SK-N-SH (cell line): ENCODE results near the gene KLK11. TPM values are rescaled to one million over a fixed set of nuclear protein-coding genes. Genes with fewer than 3 reads are reported as not detected.

Experiments used
- CTCF ChIA-PET: fragments of 300-600, 350-600 bp; formaldehyde crosslinking; extraction: SDS; loops from one replicate; lab custom pipeline; 2021; lab: Yijun Ruan, JAX
- POLR2A ChIA-PET: fragments of 350-600 bp; sonication (Branson Sonifier 250); formaldehyde crosslinking; extraction: SDS; loops from one replicate; lab custom pipeline; 2020; ENCODE audit warnings: antibody characterized with exemption, inconsistent platforms; lab: Yijun Ruan, JAX
- DNase-seq: peaks from one replicate; pipeline ENCODE4 v3.0.0; 2012
- H2AFZ ChIP-seq: fragments of 200-600 bp; sonication (generic); 2 replicates; pipeline ENCODE4 v1.8.1; 2016; ENCODE audit warnings: antibody characterized with exemption, mild to moderate bottlenecking, low read depth
- H3F3A ChIP-seq: fragments of 200-600 bp; sonication (generic); replicated peaks from 2 replicates; pipeline ENCODE3; 2016; ENCODE audit warnings: antibody characterized with exemption, mild to moderate bottlenecking; ENCODE audit not compliant: insufficient read depth
- H3K27ac ChIP-seq, 2 experiments: fragments of 200-500 bp in 1 of 2; fragments of 200-600 bp in 1 of 2; sonication (Bioruptor generic) in 1 of 2; sonication (generic), shearing (Covaris generic) in 1 of 2; 2 replicates each; pipeline versions ENCODE4 v1.5.1 to v1.6.1; 2014 to 2016; ENCODE audit warnings: low read depth in 2 of 2, inconsistent platforms in 1 of 2, low read length in 1 of 2, mild to moderate bottlenecking in 1 of 2, mixed read lengths in 1 of 2
- H3K27me3 ChIP-seq: fragments of 200-600 bp; sonication (generic), shearing (Covaris generic); 2 replicates; pipeline ENCODE4 v1.6.1; 2016; ENCODE audit warnings: mixed run types; ENCODE audit not compliant: insufficient read depth
- H3K36me3 ChIP-seq, 2 experiments: fragments of 200-500 bp in 1 of 2; fragments of 200-600 bp in 1 of 2; sonication (Bioruptor generic) in 1 of 2; sonication (generic) in 1 of 2; replicated peaks in 1 of 2; 2 replicates each; pipeline versions ENCODE3 to v1.5.1; 2014 to 2016; ENCODE audit warnings: low read length in 1 of 2, mild to moderate bottlenecking in 1 of 2; ENCODE audit not compliant: insufficient read depth in 2 of 2, control insufficient read depth in 1 of 2
- H3K4me1 ChIP-seq, 2 experiments: fragments of 200-500 bp in 1 of 2; fragments of 200-600 bp in 1 of 2; sonication (Bioruptor generic) in 1 of 2; sonication (generic), shearing (Covaris generic) in 1 of 2; 2 replicates each; pipeline versions ENCODE4 v1.5.1 to v1.6.1; 2014 to 2016; ENCODE audit warnings: low read depth in 1 of 2, low read length in 1 of 2, mixed run types in 1 of 2; ENCODE audit not compliant: insufficient read depth in 2 of 2, control insufficient read depth in 1 of 2
- H3K4me2 ChIP-seq: fragments of 200-600 bp; sonication (generic), shearing (Covaris generic); 2 replicates; pipeline ENCODE4 v1.6.1; 2017; ENCODE audit warnings: mixed run types
- H3K4me3 ChIP-seq, 2 experiments: fragments of 200-500 bp in 1 of 2; fragments of 200-600 bp in 1 of 2; sonication (Bioruptor generic) in 1 of 2; sonication (generic), shearing (Covaris generic) in 1 of 2; 2 replicates each; pipeline versions ENCODE4 v1.5.1 to v1.8.1; 2014 to 2016; ENCODE audit warnings: low read depth in 2 of 2, inconsistent platforms in 1 of 2, low read length in 1 of 2, mild to moderate bottlenecking in 1 of 2, mixed read lengths in 1 of 2, moderate library complexity in 1 of 2
- H3K79me2 ChIP-seq: fragments of 200-600 bp; sonication (generic); 2 replicates; pipeline ENCODE4 v1.8.1; 2017; ENCODE audit warnings: mild to moderate bottlenecking; ENCODE audit not compliant: insufficient read depth
- H3K9ac ChIP-seq: fragments of 200-600 bp; sonication (generic); 2 replicates; pipeline ENCODE4 v1.6.1; 2017; ENCODE audit warnings: mixed run types
- H3K9me2 ChIP-seq: fragments of 200-600 bp; sonication (generic); 2 replicates; pipeline ENCODE4 v1.6.1; 2017; ENCODE audit warnings: mixed run types
- H3K9me3 ChIP-seq: fragments of 200-600 bp; sonication (generic); 2 replicates; pipeline ENCODE4 v1.6.1; 2017; ENCODE audit warnings: mixed run types, mild to moderate bottlenecking, moderate library complexity
- H4K20me1 ChIP-seq: fragments of 200-600 bp; sonication (generic); 2 replicates; pipeline ENCODE4 v1.6.1; 2017; ENCODE audit warnings: mild to moderate bottlenecking, mixed run types; ENCODE audit not compliant: insufficient read depth
- CHD2 ChIP-seq: fragments of 150-350 bp; IDR thresholded peaks from 2 replicates; pipeline ENCODE4 v1.6.1; 2018; ENCODE audit warnings: low read length; ENCODE audit not compliant: partially characterized antibody
- CTCF ChIP-seq: fragments of 200-600 bp; sonication (generic); IDR thresholded peaks from 2 replicates; pipeline ENCODE4 v1.6.1; 2017; ENCODE audit warnings: antibody characterized with exemption, mild to moderate bottlenecking, moderate library complexity
- GATA2 ChIP-seq: sonication (generic); formaldehyde crosslinking; IDR thresholded peaks from 2 replicates; pipeline ENCODE4 v1.5.0; 2020; ENCODE audit warnings: mild to moderate bottlenecking, missing genetic modification reagents
- IRF3 ChIP-seq: fragments of 150-350 bp; IDR thresholded peaks from 2 replicates; pipeline ENCODE4 v1.6.1; 2016; ENCODE audit warnings: mild to moderate bottlenecking, low read depth, low read length
- POLR2AphosphoS5 ChIP-seq: IDR thresholded peaks from 2 replicates; pipeline ENCODE4 v1.6.1; 2012; ENCODE audit warnings: low read depth, low read length
- REST ChIP-seq: IDR thresholded peaks from 2 replicates; pipeline ENCODE4 v1.6.1; 2012; ENCODE audit warnings: mild to moderate bottlenecking, low read depth, low read length, moderate library complexity
- SMC3 ChIP-seq: IDR thresholded peaks from 2 replicates; pipeline ENCODE4 v1.6.1; 2012; ENCODE audit warnings: low read depth, low read length, improper control_type of control experiment
- USF1 ChIP-seq: IDR thresholded peaks from 2 replicates; pipeline ENCODE4 v1.4.0; 2012; ENCODE audit warnings: low read depth, borderline replicate concordance
- USF2 ChIP-seq: fragments of 150-350 bp; IDR thresholded peaks from 2 replicates; pipeline ENCODE4 v1.6.1; 2017; ENCODE audit warnings: antibody characterized with exemption, low read length, low read depth, borderline replicate concordance
- WGBS: methylation state at CpG from one replicate; pipeline ENCODE4 v1.1.6; 2017; ENCODE audit warnings: low lambda C conversion rate; 5-methylcytosine and 5-hydroxymethylcytosine counted together
- polyA plus RNA-seq, 3 experiments: library from polyadenylated mRNA; depleted of rRNA; stranded (reverse); fragments of >200 nt; gene quantifications; 2 replicates each; pipeline ENCODE4 v1.2.3, GENCODE V29; 2012

Gene KLK11
- polyA plus RNA-seq, 1 of the 3 experiments (the other 2 are of a cell fraction): not detected

- Histone ChIP-seq H3K79me2 (no peaks in the 10 kb centered on the region), H3K27me3 (peaks cover 42% of the 10 kb centered on the region; the same call in 1 of the 2 replicates), H3F3A (no peaks in the 10 kb centered on the region), H3K4me2 (no peak overlapping the region), H3K4me1 (no peaks in the 10 kb centered on the region), H3K4me3 (no peak overlapping the region), H3K9ac (no peak overlapping the region), H3K9me3 (no peaks in the 10 kb centered on the region), H3K27ac (no peak overlapping the region), H3K36me3 (no peaks in the 10 kb centered on the region), H4K20me1 (no peaks in the 10 kb centered on the region), H3K9me2 (no peaks in the 10 kb centered on the region), H2AFZ (no peak overlapping the region)
- CTCF ChIA-PET: no interaction called here
- peak; percentile 9 for DNase-seq
- TF ChIP-seq CHD2: no peak
- TF ChIP-seq USF2: no peak
- TF ChIP-seq USF1: no peak
- TF ChIP-seq IRF3: no peak
- no peak for TF ChIP-seq SMC3
- TF ChIP-seq GATA2 (CRISPR knock-in tag): no peak
- TF ChIP-seq POLR2AphosphoS5: no peak
- no peak for TF ChIP-seq CTCF
- TF ChIP-seq REST: no peak
- POLR2A ChIA-PET: no interaction called here
- 3% methylated on average over 7 of the region's 8 CpGs for WGBS
These were observed 20.0 kb downstream of the KLK11 start for GRCh38 chr19:51006406-51006805.
